Right atrium auricular region (tissue), 2 donors: ENCODE data around the gene DPAGT1. TPM values are rescaled to one million over a fixed set of nuclear protein-coding genes. Genes with fewer than 3 reads are reported as not detected.

Source experiments
- DNase-seq: peaks from one replicate; pipeline ENCODE4 v3.0.0-alpha.2; 2019; ENCODE audit warnings: low spot score
- H3K27ac ChIP-seq, 2 donors: fragments of 200-600 bp; sonication (generic); 1 replicate in 1 of 2; 2 replicates in 1 of 2; pipeline ENCODE4 v1.5.1; 2016 to 2019
- H3K27me3 ChIP-seq, 2 donors: fragments of 200-600 bp; sonication (generic); one replicate each; pipeline versions ENCODE4 v1.5.1 to v1.6.0; 2017 to 2019
- H3K36me3 ChIP-seq: fragments of 200-600 bp; sonication (generic); one replicate; pipeline ENCODE4 v1.5.1; 2016
- H3K4me1 ChIP-seq, 2 donors: fragments of 200-600 bp; sonication (generic); one replicate each; pipeline versions ENCODE4 v1.5.1 to v1.6.0; 2017 to 2019
- H3K4me3 ChIP-seq, 2 donors: fragments of 200-600 bp; sonication (generic); 1 replicate in 1 of 2; 2 replicates in 1 of 2; pipeline ENCODE4 v1.5.1; 2017 to 2019; ENCODE audit warnings: mild to moderate bottlenecking in 1 of 2, moderate library complexity in 1 of 2
- H3K9me3 ChIP-seq, 2 donors: fragments of 200-600 bp; sonication (generic); one replicate each; pipeline ENCODE4 v1.5.1; 2019
- total RNA-seq, 2 donors: library from RNA; depleted of rRNA; stranded (reverse); fragments of >200 nt; gene quantifications; one replicate each; pipeline ENCODE4 v1.1.0, GENCODE V29; 2016
- TF ChIP-seq, protein P1 (sequence below), 2 donors: fragments of 200-600 bp; sonication (generic); IDR thresholded peaks; one replicate each; pipeline ENCODE4 v1.5.1; 2019; ENCODE audit warnings: antibody characterized with exemption in 2 of 2

Gene DPAGT1
- total RNA-seq, 2 donors from 2014 or later, result 15.8 to 18.6 TPM

DNA sequence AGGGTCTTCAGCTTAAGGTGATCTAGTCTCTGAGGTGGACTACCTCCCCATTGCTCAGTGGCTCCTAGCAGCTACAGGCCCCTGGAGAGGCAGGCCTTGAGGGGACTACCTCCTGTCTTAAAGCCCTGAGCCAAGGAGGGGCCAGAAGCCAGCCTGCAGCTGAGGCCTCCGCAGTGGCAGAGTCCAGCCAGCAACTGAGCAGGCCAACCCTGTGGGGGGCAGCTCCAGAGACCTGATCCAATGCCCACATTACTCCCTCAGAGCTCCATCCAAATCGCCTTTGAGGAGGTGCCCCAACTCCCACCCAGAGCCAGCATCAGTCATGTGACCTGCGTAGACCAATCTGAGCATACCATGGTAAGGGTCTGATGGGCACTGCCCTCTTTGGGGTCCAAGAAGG lies 8.2 kb upstream of the DPAGT1 start:
- Histone ChIP-seq H3K4me3 (no peak overlapping the region), H3K27me3 (no peaks in the 10 kb centered on the region), H3K4me1 (peaks cover 0 to 26% of the 10 kb centered on the region in 2 donors), H3K36me3 (peaks cover 35% of the 10 kb centered on the region), H3K9me3 (no peaks in the 10 kb centered on the region), H3K27ac (no peak overlapping the region)
- no peak for DNase-seq
- TF ChIP-seq, protein P1, sequence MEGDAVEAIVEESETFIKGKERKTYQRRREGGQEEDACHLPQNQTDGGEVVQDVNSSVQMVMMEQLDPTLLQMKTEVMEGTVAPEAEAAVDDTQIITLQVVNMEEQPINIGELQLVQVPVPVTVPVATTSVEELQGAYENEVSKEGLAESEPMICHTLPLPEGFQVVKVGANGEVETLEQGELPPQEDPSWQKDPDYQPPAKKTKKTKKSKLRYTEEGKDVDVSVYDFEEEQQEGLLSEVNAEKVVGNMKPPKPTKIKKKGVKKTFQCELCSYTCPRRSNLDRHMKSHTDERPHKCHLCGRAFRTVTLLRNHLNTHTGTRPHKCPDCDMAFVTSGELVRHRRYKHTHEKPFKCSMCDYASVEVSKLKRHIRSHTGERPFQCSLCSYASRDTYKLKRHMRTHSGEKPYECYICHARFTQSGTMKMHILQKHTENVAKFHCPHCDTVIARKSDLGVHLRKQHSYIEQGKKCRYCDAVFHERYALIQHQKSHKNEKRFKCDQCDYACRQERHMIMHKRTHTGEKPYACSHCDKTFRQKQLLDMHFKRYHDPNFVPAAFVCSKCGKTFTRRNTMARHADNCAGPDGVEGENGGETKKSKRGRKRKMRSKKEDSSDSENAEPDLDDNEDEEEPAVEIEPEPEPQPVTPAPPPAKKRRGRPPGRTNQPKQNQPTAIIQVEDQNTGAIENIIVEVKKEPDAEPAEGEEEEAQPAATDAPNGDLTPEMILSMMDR (IDR thresholded peaks at IDR 0.05), result no peak

DNA sequence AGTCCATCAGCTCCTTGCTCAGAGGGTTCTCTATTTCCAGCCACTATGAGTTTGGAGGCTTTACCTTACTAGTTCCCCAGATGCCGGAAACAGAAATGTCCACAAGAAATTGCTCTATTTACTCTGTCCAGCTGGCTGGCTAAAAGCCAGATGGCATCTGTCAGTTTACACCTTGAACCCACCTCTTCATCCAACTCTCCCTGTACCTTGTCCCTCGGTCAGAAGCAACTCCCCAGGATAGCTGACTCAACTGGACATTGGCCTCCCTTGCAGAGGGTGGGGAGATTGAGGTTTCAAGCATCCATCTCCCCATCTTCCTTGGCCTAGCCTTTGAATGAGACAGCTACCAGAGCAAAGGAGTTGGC lies 7.2 kb upstream of the DPAGT1 start:
- no peak for DNase-seq
- TF ChIP-seq, protein P1 (IDR thresholded peaks at IDR 0.05), result no peak
- no peaks in the 10 kb centered on the region for H3K9me3 ChIP-seq
- H3K36me3 ChIP-seq, result peaks cover 28% of the 10 kb centered on the region
- H3K4me1 ChIP-seq, result peaks cover 0 to 26% of the 10 kb centered on the region in 2 donors
- H3K4me3 ChIP-seq, result peak overlapping the region in 1 of 2 donors; percentile 86
- H3K27me3 ChIP-seq, result no peaks in the 10 kb centered on the region
- no peak overlapping the region for H3K27ac ChIP-seq

DNA sequence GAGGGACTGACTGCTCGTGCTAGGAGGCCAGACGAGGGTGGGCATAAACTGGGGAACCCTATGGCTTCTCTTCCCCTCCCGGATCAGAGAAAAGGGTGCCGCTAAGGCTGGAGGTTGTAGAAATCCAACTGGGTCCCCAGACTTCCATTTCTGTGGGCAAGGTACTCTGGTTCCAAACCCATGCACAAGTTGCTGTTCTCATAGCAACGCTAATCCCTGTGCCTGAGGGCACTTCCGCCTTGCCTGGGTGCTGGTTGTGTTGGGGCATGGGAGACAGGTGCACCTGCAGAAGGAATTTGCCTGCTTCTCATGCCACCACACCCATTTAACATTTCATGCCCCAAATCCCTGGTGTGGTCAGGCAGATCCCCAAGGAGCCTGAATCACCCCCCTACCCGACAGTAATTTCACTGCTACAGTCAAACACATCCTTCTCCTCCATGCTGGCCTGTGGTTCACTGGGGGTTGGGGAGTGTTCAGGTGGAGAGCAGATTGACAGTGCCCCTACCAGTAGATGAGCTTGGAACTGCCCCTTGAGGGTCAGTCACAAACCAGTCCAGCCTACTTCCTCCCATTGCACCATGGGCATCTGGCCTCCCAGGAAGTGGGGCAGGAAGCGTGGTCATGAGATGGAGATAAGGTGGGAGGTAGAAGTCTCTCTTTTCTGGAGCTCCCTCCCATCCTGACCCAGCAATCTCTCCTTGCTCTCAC lies 6.6 kb upstream of the DPAGT1 start:
- Histone ChIP-seq H3K27me3 (no peaks in the 10 kb centered on the region), H3K36me3 (peaks cover 24% of the 10 kb centered on the region), H3K27ac (peak overlapping the region; percentile 78), H3K4me3 (peak overlapping the region; percentile 79 to 86), H3K4me1 (peaks cover 0 to 28% of the 10 kb centered on the region in 2 donors), H3K9me3 (no peaks in the 10 kb centered on the region)
- TF ChIP-seq, protein P1 (IDR thresholded peaks at IDR 0.05), result no peak
- DNase-seq, result no peak

DNA sequence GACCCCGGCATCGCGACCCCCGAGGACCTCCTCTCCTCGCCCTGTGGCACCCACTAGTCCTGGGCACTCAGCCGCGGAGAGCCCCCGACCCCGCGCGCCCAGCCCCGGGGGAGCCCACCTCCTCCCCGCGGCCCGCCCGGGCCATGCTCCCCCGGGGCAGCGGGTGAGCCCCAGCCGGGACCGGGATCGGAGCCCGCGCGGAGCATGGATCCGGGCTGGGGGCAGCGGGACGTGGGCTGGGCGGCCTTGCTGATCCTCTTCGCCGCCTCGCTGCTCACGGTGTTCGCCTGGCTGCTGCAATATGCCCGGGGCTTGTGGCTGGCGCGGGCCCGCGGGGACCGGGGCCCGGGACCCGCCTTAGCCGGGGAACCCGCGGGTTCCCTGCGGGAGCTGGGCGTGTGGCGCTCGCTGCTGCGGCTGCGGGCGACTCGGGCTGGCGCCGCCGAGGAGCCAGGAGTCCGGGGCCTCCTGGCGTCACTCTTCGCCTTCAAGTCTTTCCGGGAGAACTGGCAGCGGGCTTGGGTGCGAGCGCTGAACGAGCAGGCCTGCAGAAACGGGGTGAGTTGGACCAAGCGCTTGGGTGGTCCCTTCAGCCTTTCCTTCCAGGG lies 6.0 kb upstream of the DPAGT1 start:
- H3K36me3 ChIP-seq, result peaks cover 19% of the 10 kb centered on the region
- TF ChIP-seq, protein P1 (IDR thresholded peaks at IDR 0.05), result no peak
- DNase-seq, result no peak

DNA sequence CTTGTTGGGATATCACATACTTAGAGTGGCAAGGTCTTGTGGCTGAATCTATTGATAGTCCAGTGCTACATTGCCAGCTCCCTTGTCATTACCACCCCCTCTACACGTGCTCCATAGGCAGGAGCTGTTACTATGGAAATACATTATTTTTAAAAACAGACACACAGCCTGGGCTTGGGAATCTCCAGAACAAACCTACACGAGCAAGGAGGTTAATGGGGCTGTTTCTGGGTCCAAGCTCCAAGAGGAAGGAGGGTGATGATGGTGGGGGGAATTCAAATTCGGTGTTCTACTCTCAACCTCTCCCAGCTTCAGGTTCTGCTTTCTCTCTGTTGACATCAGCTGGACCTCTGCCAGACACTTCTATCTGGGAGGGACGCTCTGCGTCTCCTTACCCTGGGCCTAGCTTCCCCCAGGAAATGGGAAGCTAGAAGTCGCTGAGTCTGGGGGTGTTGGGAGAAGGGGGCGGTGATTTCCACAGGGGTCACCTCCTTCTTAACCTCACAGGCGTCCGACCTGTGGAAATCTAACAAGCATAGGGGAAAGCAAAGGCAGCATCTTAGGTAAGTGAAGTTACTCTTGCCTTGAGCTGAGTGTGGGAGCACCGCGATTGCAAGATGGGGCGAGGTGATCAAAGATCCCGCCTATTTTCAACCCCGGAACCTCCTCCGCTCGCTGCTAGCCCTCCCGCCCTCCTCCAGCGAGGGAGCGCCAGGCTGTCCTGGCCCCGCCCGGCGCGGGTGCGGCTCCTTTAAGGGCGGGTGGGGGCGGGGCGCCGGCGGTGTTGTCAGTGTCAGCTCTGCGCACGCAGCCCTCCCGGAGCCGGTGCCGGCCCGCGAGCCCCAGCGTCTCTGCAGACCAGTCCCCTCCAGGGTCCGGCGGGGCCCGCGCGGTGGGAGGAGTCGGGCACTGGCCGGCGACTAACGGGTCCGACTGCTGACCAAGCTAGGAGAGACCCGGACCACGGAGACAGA lies 5.2 kb upstream of the DPAGT1 start, which contains the start of gene C2CD2L:
Gene C2CD2L, plus strand, starts transcription at position 781 of the 974 bp plus-strand sequence. CDS start 398 bp downstream, outside the sequence.
- Histone ChIP-seq H3K4me1 (peaks cover 0 to 37% of the 10 kb centered on the region in 2 donors), H3K27ac (peak within 1 kb of the TSS; percentile 78)
- TF ChIP-seq, protein P1 (IDR thresholded peaks at IDR 0.05), result no peak

More for the DNA sequence above, 6.0 kb upstream of the DPAGT1 start:
- Histone ChIP-seq H3K4me3 (peak overlapping the region; percentile 79 to 86), H3K27ac (peak overlapping the region; percentile 78), H3K27me3 (no peaks in the 10 kb centered on the region), H3K4me1 (peaks cover 0 to 35% of the 10 kb centered on the region in 2 donors), H3K9me3 (no peaks in the 10 kb centered on the region)

More for the DNA sequence above, 5.2 kb upstream of the DPAGT1 start, which contains the start of gene C2CD2L:
- H3K4me3 ChIP-seq, result peak within 1 kb of the TSS; percentile 79 to 86
- no peaks in the 10 kb centered on the region for H3K27me3 ChIP-seq
- peak; percentile 90 for DNase-seq
- H3K36me3 ChIP-seq, result peaks cover 12% of the 10 kb centered on the region
- H3K9me3 ChIP-seq, result no peaks in the 10 kb centered on the region
